HG02870 (cell line): ENCODE data around the gene IQSEC2.

Experiments used
- ATAC-seq: cut with Tn5 transposase; IDR thresholded peaks from one replicate; pipeline ENCODE4 v1.9.1; 2021; ENCODE audit warnings: mild to moderate bottlenecking, moderate library complexity; ENCODE audit not compliant: unreplicated experiment

IQSEC2 gene

DNA sequence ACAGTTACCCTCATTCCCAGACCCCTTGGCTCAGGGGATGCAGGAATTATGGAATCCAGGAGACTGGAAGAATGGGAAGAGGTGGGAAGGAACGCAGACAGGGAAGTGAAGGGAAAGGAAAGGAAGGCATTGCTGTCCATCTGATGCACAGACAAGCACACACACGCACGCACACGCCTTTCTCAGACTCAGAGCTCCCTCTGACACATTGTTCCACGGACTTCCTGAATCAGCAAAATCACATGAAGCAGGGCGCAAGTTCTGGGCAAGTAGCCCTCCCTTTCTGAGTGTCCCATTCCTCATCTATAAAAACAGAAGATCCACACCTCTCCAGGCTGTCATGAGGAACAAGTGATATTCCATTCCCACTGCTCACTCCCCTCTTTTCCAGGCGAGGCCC is 13.2 kb downstream of the IQSEC2 start:
- ATAC-seq: no peak

DNA sequence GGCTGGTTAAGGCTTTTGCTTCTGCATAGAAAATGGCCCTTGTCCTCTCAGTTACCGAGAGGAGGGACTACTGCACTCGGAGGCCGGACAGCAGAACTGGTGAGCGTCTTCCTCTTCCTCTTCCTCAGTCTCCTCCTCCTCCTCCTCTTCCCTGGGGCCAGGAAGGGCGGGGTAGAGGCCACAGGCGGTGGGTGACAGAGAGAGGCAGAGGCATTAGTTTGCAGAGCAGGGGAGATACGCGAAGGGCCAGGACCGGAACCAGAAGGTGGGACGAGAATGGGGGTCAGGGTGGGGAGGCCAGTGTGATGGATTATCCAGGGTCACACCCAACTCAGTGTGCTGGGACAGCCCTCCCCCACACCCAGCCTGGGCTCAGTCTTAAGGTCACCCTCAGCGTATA is 14.5 kb downstream of the IQSEC2 start:
- ATAC-seq: no peak

DNA sequence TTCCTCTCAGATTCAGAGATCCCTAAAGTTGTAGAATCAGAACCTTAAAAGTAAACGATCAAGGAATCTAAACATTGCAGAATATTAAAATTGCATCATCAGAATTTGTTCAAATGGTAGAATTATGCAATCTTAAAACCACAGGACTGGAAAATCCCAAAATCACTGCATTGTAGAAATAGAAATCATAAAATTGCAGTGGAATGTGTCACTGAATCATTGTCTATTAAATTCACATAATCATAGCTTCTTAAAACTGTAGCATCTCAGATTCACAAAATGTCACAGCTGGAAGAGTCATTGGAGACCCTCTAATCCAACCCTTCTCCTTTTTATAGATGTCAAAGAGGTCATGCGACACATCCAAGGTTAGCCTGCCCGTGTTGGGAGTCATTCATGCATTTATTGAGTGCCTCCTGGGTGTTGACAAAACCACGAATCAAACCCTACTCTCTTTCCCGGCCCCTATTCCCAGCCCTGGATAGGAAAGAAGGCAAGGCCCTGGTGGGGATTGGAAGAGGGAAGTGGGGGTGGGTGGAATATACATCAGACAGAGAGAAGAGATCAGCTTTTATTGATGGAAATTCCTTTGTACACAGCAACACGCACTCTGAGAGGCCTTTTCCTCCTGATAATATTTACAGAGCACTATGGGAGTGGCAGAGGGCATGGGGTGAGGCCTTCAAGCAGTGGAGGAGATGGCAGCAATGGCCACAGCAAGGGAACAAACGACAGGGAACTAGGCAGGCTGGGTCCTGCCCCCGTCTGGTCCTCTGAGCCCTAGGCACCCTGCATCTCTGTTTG is 15.4 kb downstream of the IQSEC2 start:
- no peak for ATAC-seq

DNA sequence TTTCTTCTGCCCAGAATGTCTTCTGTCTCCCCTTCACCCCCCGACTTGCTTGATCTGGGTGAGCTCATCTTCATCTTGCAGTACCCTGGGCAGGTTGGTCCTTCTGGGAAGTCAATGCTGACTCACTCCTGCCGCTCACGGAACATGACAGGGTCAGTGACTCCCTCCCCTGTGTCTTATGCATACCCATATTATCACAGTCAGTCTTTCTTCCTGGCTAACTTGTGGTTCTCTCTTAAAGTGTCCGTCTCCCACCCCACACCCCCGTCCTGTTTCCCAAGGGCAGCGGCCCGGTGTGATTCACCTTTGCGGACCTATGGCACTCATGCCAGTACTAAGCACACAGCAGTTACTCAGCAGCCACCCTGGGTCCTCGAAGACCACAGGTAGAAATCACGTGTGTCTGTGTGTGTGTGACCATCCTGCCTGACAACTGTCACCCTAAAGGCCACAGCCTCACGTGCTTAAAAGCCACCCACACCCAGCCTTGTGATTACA is 17.7 kb downstream of the IQSEC2 start:
- no peak for ATAC-seq

DNA sequence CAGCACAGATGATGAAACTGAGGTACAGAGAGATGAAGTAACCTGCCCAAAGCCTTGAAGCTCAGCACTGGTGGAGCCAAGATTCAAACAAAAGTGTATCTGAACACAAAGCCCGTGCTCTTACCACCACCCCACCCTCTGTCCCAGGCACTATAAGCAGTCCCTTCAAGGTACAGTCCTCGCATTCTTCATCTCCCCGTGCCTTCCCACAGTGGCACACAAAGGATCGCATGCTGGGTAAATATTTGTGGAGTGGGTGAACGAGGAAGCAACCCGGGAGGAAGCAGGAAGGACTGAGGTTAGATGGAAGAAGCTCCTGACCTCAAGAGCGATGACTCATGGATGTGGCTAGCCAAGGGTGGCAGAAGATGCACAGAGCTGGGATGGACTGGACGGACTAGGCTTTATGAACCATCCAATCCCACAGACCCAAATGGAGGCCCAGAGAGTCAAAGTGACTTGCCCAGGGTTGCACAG is 18.4 kb downstream of the IQSEC2 start:
- no peak for ATAC-seq

DNA sequence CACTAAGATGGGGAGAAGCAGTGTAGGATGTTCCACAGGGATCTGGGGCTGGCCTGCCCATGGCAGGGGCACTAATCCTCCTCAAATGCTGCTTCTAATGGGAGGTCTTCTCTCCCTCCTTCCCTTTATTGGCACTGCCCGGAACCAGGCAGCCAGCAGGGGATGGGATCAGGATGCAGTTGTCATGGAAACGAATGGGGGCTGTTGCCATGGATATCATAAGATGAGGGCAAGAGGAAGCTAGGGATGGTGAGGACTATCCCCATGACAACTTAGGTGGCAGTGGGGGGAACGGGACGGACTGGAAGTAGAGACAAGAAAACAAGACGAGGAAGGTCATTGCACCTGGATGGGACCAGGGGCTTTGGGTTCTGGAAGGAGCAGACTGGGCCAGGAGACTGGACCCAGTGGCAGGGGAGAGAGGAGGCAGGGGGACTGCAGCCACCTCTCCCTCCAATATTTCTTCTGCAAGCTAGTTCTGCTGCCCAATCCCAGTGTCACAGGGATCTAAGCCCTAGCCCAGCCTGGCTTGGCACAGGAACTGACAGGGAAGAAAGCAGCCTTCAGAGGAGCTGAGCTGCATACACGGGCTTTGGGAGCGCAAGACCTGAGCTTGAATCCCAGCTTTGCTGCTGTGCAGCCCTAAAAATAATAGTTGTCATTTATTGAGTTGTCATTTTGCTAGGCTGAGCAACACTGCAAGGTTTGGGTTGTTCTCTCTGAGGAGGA is 19.0 kb downstream of the IQSEC2 start:
- ATAC-seq: no peak

DNA sequence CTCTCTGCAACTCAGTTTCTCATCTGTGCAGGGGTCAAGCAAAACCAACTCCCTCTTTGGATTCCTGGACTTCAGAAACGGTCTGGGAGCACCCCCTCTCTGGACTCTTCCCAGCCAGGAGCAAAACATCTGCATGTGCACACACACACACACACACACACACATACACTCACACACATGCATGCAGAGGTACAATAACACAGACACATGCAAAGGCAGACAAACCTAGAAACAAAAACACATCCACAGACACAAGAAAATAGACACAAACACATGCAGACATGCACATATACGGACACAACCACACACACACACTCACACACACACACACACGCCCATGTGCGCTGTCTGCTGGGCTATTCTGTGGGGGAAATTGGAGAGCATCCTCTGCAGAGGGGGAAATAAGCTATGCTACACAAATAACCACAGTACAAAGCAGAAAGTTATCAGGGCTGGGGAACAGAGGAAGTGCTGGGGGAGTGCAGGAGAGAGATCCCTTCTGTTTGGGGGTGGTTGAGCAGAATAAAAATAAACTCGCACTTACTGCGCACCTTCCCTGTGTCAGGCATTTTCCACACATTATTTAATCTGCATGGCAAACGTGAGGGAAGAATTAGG is 19.9 kb downstream of the IQSEC2 start:
- ATAC-seq: no peak

DNA sequence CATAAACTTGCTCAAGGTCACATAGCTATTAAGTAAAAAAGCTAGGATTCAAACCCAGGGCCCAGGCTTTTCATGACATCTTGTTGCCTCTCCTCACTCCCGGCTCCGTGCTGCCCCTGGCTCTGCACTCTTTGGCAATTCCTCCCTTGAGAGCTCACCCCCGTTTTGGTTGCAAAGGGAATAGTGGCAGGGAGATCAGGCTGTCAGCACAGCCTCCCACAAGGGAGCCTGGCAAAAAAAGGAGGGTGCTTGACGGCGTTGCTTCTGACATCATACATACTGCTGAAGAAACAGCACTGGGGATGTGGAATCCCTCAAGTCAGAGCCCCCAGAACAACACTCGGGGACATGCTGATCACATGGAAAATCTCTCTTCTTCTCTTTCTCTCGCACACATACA is 20.5 kb downstream of the IQSEC2 start:
- ATAC-seq: no peak

DNA sequence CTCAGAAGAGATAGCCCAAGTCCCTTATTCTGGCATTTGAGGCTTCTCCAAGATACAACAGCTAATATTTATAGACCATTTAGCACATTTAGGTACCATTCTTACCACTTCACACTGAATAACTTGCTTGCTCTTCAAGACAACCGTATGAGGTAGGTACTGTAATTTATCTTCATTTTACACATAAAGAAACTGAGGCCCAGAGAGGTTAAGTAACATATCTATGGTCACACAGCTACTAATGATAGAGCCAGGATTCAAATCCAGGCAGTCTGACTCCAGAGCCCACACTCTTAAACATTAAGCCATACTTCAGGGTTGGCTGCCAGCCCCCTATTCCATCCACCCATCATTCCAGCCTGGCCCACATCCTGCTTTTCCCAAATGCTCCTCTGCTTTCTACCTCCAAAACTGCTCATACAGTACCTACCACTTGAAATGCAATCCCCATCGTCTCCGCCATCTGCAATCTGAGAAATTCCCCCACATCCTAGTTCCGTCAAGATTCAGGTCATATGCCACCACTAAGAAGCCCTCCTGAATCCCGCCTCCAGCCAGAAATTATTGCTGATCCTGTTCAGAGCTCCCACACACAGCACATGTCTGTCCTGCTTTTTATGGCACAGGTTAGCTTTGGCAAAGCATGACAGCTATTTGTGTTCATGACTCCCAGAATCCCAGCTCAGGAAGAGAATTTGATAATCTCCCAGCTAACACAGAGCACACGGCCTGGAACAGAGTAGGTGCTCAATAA is 23.5 kb downstream of the IQSEC2 start:
- no peak for ATAC-seq

DNA sequence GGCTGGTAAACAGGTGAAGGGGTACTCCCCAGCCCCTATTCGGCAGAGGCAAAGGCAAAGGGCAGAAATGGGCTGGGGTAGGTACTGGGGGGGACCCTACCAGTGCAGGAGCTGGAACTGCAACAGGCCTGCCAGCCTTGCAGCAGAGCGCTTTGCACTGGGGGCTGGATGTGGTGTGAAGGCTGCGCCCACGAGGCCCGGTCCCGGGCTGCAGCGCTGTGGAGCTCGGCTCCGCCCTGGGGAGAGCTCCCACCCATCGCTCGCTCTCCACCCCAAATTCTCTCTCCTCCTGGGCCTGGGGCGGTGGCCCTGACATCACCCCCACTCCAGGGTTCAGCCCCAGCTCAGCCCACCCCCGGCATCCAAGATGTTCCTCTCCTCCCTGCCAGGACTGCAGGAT is 24.2 kb downstream of the IQSEC2 start:
- ATAC-seq: no peak

DNA sequence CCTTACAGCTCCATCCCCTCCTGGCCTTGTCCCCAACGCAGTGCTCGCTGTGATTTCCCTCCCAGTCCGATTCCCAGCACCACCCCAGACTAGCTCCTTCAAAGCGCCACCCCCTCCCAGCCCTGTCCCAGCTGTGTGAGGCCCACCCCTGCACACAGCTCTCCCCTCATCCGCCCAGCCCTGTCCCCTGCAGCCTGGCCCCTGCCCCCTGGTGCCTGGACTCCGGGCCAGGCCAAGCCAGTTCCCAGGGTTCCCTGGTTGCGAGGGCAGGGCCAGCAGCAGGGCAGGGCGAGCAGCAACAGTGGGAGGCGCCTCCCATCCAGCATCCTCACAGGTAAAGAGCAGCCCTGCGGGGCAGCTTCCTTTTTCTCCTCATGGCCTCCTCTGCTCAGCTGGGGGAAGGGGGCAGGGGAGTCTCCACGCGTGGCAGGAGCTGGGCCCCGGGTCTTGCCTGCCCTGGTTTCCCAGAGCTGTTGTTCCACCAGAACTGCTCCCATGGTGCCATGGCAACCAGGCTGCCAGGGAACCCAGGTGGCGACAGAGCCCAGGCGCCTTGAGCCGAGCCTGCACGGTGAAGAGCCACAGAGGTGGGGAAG is 24.8 kb downstream of the IQSEC2 start:
- ATAC-seq: no peak

DNA sequence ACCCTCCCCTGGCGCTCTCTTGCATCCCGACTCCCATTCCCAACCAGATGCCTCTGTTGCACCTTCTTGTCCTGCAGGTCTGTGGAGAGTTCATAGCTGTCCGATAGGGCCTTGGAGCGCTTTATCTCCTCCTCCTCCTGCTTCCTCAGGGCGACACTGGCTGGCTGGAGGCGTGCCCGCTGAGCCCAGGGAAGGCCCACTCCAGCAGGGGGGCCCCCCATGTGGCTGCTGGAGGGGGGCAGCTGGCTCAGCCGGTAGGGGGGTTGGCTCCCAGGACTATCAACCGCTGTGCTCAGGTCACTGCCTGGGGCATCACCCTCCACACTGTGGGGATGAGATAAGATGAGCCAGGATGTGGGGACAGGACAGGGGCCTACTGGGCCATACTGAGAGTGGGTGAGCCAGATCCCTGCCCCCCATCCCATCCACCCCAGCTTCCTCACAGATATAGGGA is 25.6 kb downstream of the IQSEC2 start:
- ATAC-seq: no peak

DNA sequence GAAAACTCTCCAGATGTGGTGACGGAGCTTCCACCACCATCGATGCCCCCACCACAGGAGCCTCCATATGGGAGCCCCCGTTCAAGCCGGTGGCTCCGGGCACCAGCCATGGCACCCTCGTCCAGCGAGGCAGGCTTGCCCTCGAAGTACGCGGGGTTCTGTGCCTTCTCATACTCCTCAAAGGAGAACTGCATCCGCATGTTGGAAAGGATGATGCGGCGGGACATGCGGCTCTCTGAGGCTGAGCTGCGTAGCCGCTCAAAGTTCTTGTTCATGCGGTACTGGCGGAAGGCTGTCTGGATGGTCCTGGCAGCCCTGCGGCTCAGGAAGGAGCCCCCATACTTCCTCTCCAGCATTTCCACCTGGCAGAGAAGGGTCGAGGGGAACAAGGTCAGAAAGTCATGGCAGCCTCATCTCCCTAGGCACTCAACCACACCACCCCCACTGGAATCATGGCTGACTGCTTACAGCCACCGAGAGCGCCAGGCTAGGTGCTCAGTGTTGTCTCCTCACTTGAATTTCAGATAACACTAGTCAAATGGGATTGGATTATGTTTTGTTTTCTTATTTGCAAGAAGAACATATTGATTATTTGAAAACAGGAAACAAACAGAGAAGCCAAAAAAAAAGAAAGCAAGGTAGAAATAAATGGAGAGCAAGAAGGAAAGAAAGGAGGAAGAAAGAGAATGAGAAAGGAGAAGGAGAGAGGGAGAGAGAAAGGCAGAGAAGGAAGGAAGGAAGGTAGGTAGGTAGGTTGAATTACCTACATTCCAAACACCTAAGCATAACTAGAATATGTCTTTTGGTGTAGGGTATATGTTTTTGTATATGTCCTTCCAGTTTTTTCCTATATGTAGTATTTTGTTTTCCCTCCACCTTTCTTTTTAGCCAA is 26.6 kb downstream of the IQSEC2 start:
- no peak for ATAC-seq

DNA sequence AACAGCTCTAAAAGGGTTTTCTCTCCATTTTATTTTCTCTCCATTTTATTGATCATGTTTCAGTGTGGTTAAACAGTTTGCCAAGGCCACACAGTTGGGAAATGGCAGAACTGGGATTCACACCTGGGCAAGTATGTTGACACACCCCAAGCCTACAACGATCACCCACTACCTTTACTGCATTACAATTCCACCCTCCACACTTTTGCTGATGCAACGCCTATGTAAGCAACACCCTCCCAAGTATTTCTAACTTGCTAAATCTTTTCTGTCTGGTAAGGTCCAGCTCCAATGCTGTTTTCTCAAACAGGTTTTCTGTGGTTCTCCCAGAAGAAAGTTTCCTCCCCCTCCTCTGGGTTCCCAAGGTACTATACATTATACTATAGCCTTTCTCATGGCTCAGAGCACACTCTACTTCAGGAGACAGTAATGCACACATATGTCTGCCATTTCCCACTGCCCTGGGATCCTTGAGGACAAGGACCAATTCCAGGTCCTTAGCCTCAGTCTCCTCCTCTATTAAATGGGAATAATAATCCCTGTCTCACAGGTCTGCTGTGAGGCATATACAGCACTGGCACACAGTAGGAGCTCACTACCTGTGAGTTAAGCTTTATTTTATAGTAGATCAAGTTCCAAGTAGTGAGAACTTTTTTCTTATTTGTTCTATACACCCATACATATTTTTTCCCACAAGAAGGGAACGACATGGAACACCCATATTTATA is 27.9 kb downstream of the IQSEC2 start:
- ATAC-seq: no peak

DNA sequence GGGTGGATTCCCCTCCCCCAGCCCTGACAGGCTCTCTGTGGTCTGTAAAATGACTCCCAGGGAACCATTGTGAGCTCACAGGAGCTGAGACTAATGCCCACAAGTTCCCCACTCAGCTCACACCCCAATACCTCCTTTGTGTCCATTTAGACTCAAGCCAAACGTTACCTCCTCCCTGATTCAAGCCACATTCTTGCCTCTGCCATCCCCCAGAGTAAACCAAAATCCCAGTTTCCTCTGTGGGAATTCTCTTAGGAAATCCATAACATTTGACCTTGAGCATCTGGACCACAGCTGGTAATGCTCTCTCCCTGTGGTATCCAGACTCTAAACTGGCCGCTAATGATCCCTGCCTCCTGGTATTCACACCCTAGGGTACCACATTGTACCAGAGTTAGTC is 30.1 kb downstream of the IQSEC2 start:
- no peak for ATAC-seq

DNA sequence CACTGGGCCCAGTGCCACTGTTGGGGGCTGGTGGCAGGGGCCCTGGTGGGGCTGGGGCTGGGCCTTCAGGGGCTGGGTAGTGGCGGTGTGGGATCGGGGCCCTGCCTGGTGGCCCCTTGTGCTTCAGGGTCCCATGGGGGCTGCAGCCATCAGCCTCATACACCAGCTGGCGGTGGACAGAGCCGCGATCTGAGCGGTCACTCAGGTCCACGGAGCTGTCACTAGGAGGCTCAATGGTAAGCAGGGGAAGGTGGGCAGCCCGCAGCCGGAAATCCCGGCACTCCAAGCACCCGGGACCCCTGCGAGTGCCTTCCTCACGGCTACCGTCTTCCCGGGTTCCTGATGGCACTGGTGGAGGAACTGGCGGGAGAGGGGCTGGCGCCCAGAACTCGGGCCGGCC is 30.8 kb downstream of the IQSEC2 start:
- no peak for ATAC-seq

DNA sequence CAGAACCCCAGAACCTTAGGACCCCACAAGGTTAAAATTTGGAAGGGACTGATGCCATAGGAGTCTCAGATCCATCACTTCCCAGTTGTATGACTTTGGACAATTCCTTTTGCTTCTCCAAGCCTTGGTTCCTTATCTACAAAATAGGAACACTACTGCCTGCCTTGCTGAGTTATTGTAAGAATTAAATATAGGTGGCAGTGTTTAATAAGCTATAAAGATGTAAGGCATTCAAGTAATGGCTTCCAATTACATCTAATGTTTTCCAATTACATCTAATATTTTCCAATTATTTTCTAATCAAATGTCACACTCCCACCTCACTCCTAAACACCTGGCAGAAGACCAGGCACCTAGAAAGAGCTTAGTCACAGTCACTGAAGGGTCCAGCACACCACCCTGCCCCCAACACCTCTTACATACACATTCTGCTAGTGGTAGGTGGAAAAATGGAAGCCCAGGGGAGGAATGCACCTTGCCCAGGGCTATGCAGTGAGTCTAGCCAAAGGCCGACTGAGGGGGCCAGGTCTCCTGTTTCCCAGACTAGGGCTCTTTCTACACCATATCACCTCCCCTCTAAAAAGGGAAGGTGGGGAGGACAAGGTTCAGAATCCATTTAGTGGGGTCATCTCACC is 31.9 kb downstream of the IQSEC2 start:
- ATAC-seq: no peak

DNA sequence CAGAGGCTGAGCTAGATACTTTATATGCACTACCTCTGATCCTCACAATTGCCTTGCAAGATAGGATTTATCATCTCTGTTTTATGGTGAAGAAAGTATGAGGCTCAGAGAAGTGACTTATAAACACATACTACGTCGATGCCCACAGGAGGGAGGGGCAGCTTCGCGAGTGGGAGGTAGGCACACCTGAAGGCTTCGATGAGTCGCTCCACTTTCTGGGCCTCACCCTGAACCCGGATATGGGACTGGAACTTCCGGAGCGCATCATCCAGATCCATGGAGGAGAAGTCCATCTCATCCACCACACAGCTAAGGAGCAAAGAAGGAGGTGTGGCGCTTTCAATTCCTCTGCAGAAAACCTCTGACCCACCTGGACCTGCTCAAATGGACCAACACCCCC is 33.5 kb downstream of the IQSEC2 start:
- no peak for ATAC-seq
